ENCODE results near the gene SH3PXD2B. TPM values are rescaled to one million over a fixed set of nuclear protein-coding genes. Genes with fewer than 3 reads are reported as not detected.
"Not testable (repeated sequence)": the region's sequence is repeated elsewhere in the genome, so short reads cannot be mapped to it uniquely, and the experiment has no call there.

The SH3PXD2B gene
- total RNA-seq, 1 donor from 2014 or later, result 81.1 TPM

DNA sequence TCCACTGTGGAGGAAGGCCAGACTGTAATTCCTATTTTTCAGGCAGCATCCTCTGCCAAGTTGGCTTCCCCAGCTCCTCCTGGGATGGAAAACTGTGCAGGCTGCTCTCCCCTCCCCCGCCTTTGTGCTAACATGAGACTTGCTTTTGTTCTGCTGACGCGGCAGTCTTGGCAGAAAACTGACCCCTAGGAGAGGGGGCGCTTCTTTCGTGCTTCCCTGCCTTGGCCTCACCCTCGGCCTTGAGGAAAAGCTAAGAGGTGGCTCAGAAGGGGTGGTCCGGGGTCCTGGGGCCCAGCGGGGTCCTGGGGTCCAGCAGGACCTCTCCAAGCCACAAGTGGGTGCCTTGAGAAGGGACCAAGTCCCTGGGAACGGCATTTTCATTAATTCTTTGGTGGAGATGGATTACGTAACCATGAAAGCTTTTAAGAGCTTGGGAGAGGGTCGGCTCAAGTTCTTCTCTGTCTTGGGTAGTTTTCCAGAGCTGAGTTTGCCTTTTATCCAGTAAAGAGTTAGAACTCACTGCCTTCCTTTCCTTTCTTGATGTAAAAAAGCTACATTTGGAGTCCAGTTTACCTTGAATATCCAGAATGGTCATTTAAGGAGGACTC lies 51.0 kb downstream of the SH3PXD2B start:
- peaks cover 34% of the 10 kb centered on the region for H3K4me1 Mint-ChIP-seq (ENCODE audit: low read depth)
- H3K9me3 Mint-ChIP-seq (ENCODE audit: low read depth), result no peaks in the 10 kb centered on the region
- no peak overlapping the region for H3K4me3 Mint-ChIP-seq (ENCODE audit: unreplicated experiment)
- peaks cover 24% of the 10 kb centered on the region for H3K36me3 Mint-ChIP-seq (ENCODE audit: low read depth)
- no peak for DNase-seq (ENCODE audit: low spot score)
- no peaks in the 10 kb centered on the region for H3K27me3 Mint-ChIP-seq (ENCODE audit: low read depth)
- peak overlapping the region; percentile 60 for H3K27ac Mint-ChIP-seq (ENCODE audit: unreplicated experiment)
- TF ChIP-seq, protein P1, sequence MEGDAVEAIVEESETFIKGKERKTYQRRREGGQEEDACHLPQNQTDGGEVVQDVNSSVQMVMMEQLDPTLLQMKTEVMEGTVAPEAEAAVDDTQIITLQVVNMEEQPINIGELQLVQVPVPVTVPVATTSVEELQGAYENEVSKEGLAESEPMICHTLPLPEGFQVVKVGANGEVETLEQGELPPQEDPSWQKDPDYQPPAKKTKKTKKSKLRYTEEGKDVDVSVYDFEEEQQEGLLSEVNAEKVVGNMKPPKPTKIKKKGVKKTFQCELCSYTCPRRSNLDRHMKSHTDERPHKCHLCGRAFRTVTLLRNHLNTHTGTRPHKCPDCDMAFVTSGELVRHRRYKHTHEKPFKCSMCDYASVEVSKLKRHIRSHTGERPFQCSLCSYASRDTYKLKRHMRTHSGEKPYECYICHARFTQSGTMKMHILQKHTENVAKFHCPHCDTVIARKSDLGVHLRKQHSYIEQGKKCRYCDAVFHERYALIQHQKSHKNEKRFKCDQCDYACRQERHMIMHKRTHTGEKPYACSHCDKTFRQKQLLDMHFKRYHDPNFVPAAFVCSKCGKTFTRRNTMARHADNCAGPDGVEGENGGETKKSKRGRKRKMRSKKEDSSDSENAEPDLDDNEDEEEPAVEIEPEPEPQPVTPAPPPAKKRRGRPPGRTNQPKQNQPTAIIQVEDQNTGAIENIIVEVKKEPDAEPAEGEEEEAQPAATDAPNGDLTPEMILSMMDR (IDR thresholded peaks at IDR 0.05), result no peak

DNA sequence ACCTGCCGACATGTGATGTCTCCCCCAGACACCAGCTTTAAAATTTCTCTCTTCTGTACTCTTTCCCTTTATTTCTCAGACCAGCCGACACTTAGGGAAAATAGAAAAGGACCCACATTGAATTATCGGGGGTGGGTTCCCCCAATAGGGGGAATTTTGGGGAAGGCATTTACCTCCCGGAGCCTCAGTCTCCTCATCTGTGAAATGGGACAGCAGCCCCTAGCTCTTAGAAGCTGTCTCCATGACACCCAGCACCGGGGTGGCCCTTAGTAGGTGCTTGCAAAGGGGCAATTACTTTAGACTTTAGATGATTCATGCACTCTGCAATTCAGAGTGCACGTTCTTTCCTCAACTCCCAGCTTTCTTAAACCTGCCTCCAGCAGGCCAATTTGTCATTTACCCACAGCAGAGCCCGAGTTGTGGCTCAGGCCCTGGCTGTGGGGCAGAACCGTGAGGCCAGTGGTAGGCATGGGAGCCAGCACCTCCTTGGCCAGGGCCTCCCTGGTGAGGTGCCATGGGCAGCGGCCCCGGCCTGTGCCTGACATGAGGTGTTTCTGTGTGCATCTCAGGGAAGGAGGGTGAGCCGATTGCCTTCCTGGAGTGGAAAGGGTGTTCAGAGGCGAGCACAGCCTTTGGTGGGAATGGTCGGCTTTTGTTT lies 51.7 kb downstream of the SH3PXD2B start:
- Mint-ChIP-seq H3K27me3 (ENCODE audit: low read depth) (no peaks in the 10 kb centered on the region), H3K4me1 (ENCODE audit: low read depth) (peaks cover 32% of the 10 kb centered on the region), H3K36me3 (ENCODE audit: low read depth) (peaks cover 27% of the 10 kb centered on the region), H3K9me3 (ENCODE audit: low read depth) (peaks cover 3% of the 10 kb centered on the region), H3K4me3 (ENCODE audit: unreplicated experiment) (no peak overlapping the region), H3K27ac (ENCODE audit: unreplicated experiment) (no peak overlapping the region)
- DNase-seq (ENCODE audit: low spot score), result no peak
- TF ChIP-seq, protein P1 (IDR thresholded peaks at IDR 0.05), result no peak

DNA sequence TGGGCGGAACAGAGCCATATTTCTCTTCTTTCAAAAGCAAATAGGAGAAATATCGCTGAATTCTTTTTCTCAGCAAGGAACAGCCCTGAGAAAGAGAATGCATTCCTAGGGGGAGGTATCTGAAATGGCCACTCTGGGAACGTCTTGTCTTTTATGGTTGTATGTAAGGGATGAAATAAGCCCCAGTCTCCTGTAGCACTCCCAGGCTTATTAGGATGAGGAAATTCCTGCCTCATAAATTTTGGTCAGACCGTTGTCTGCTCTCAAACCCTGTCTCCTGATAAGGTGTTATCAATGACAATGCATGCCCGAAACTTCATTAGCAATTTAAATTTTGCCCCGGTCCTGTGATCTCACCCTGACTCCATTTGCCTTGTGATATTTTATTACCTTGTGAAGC lies 52.3 kb downstream of the SH3PXD2B start:
- not testable (repeated sequence) for DNase-seq (ENCODE audit: low spot score); H3K27ac Mint-ChIP-seq (ENCODE audit: unreplicated experiment); H3K27me3 Mint-ChIP-seq (ENCODE audit: low read depth); H3K9me3 Mint-ChIP-seq (ENCODE audit: low read depth); H3K4me3 Mint-ChIP-seq (ENCODE audit: unreplicated experiment)
- Mint-ChIP-seq H3K36me3 (ENCODE audit: low read depth) (peaks cover 34% of the 10 kb centered on the region), H3K4me1 (ENCODE audit: low read depth) (peaks cover 25% of the 10 kb centered on the region)

DNA sequence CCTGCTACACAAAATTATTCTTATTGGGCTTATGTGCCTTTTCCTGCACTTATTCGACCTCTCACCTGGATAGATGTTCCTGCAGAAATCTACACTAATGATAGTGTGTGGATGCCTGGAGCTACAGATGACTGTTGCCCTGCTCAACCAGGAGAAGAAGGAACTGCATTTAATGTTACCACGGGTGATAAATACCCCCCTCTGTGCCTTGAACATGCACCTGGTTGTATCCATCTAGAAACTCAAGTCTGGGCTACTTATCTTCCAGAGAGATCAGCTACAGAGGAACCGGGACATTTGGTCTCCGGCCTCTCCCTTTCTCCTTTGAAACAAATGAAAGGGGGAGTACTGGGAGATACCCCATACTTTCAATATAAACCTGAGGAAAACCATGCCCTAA lies 54.5 kb downstream of the SH3PXD2B start:
- DNase-seq (ENCODE audit: low spot score), result no peak
- TF ChIP-seq, protein P1 (IDR thresholded peaks at IDR 0.05), result no peak
- no peaks in the 10 kb centered on the region for H3K27me3 Mint-ChIP-seq (ENCODE audit: low read depth)
- no peak overlapping the region for H3K4me3 Mint-ChIP-seq (ENCODE audit: unreplicated experiment)
- H3K27ac Mint-ChIP-seq (ENCODE audit: unreplicated experiment), result peak overlapping the region; percentile 11
- H3K9me3 Mint-ChIP-seq (ENCODE audit: low read depth), result peaks cover 9% of the 10 kb centered on the region
- peaks cover 33% of the 10 kb centered on the region for H3K36me3 Mint-ChIP-seq (ENCODE audit: low read depth)
- peaks cover 27% of the 10 kb centered on the region for H3K4me1 Mint-ChIP-seq (ENCODE audit: low read depth)

DNA sequence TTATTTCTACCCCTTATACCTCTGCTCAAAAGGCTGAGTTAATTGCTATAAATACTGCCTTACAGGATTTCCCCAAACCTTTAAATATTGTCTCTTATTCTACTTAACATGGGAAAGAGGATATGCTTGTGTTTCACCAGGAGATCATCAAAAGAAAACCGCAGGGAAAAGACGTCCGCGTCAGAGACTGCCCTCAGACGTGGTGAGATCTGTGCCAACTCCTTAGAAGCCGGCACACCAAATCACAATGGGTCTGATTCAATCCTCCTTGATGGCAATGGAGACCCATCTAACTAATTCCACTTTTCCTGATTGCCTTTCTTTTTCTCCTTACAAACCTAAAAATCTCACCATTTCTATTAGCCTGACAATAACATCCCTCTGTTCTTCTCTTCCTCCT lies 55.0 kb downstream of the SH3PXD2B start:
- peaks cover 27% of the 10 kb centered on the region for H3K4me1 Mint-ChIP-seq (ENCODE audit: low read depth)
- no peaks in the 10 kb centered on the region for H3K27me3 Mint-ChIP-seq (ENCODE audit: low read depth)
- peaks cover 34% of the 10 kb centered on the region for H3K36me3 Mint-ChIP-seq (ENCODE audit: low read depth)
- TF ChIP-seq, protein P1 (IDR thresholded peaks at IDR 0.05), result no peak
- no peak overlapping the region for H3K4me3 Mint-ChIP-seq (ENCODE audit: unreplicated experiment)
- no peak for DNase-seq (ENCODE audit: low spot score)
- H3K27ac Mint-ChIP-seq (ENCODE audit: unreplicated experiment), result no peak overlapping the region
- H3K9me3 Mint-ChIP-seq (ENCODE audit: low read depth), result peaks cover 9% of the 10 kb centered on the region

DNA sequence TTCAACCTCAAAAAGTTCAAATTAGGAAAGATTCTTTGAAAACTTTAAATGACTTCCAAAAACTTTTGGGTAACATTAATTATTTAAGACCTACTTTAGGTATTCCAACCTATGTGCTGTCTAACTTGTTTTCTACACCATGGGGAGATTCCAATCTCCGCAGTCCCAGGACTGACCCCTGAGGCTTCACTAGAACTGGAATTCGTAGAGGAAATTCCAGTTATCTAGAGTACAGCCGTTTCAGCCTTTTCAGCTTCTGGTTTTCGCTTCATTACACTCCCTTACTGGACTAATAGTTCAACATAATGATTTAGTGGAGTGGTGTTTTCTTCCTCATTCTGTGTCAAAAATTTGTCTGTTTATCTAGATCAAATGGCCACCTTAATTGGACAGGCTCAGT lies 55.7 kb downstream of the SH3PXD2B start:
- peaks cover 38% of the 10 kb centered on the region for H3K36me3 Mint-ChIP-seq (ENCODE audit: low read depth)

DNA sequence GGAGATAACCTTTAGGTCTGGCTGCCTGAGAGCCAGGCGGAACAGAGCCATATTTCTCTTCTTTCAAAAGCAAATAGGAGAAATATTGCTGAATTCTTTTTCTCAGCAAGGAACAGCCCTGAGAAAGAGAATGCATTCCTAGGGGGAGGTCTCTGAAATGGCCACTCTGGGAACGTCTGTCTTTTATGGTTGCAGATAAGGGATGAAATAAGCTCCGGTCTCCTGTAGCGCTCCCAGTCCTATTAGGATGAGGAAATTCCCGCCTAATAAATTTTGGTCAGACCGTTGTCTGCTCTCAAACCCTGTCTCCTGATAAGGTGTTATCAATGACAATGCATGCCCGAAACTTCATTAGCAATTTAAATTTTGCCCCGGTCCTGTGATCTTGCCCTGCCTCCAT lies 57.3 kb downstream of the SH3PXD2B start:
- Mint-ChIP-seq H3K4me1 (ENCODE audit: low read depth) (peaks cover 15% of the 10 kb centered on the region), H3K36me3 (ENCODE audit: low read depth) (peaks cover 46% of the 10 kb centered on the region)
- not testable (repeated sequence) for DNase-seq (ENCODE audit: low spot score); H3K9me3 Mint-ChIP-seq (ENCODE audit: low read depth); H3K27me3 Mint-ChIP-seq (ENCODE audit: low read depth); H3K4me3 Mint-ChIP-seq (ENCODE audit: unreplicated experiment); H3K27ac Mint-ChIP-seq (ENCODE audit: unreplicated experiment)

More for the DNA sequence above, 55.7 kb downstream of the SH3PXD2B start:
- H3K9me3 Mint-ChIP-seq (ENCODE audit: low read depth); H3K27me3 Mint-ChIP-seq (ENCODE audit: low read depth); DNase-seq (ENCODE audit: low spot score); H3K4me3 Mint-ChIP-seq (ENCODE audit: unreplicated experiment); H3K27ac Mint-ChIP-seq (ENCODE audit: unreplicated experiment): not testable (repeated sequence)
- peaks cover 25% of the 10 kb centered on the region for H3K4me1 Mint-ChIP-seq (ENCODE audit: low read depth)
